Measurements from ENCODE around the gene RXFP4.

DNA sequence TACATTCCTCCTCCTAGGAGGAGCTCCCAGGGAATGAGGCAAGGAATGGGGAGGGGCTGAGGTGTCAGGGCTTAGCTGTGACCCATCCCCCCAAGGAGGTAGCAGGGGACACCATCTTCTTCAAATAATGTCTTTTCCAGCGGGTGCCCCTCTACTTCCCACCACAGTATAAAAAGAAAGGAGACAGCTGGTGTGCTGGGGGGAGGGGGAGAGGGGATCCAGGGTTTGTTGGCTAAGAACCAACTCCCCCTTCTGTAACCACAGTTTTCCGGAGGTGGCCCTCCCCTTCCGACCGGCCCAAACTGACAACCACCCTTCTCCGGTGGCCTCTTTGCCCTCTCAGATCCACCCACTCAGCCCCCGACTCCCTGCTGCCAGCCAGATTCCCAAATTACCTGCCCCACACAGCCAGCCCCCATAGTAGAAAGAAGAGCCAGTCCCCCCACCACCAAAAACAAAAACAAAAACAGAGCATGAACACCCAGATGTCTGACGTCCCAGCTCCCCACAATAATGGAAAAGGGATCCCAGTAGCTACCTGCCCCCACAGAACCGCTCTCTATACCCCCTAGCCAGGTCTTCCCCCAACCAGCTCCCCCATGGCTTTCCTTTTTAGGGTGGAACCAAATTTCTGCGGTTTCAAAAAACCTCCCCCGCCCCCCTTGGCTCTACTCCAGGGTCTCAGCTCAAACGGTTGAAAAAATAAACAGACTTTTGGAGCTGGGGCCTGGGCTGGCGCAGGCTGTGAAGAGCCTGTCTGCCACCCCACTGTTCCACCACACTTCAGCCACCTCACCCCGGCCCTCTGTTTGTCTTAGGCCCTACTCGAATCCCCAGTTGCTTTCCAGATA is 34.8 kb downstream of the RXFP4 start:
- TF ChIP-seq CTCF (optimal IDR thresholded peaks at IDR 0.05 in 1 of 3, IDR thresholded peaks at IDR 0.05 in 1 of 3, conservative IDR thresholded peaks at IDR 0.05 in 1 of 3; ENCODE audit: extremely low read depth in 1 of 3, insufficient read depth in 2 of 3, low read length in 3 of 3), result no peak
- TF ChIP-seq EZH2 (IDR thresholded peaks at IDR 0.05; ENCODE audit: low read length), result no peak

Measured in keratinocyte (primary cell).